ENCODE measurements around the gene SMAD6. TPM values are rescaled to one million over a fixed set of nuclear protein-coding genes. Genes with fewer than 3 reads are reported as not detected.
A peak's percentile ranks its signal among the peaks of the same experiment; 100 is the strongest.

The SMAD6 gene
- total and polyA plus RNA-seq, 2 experiments from 2014 or later: 26.6 to 35.4 TPM

DNA sequence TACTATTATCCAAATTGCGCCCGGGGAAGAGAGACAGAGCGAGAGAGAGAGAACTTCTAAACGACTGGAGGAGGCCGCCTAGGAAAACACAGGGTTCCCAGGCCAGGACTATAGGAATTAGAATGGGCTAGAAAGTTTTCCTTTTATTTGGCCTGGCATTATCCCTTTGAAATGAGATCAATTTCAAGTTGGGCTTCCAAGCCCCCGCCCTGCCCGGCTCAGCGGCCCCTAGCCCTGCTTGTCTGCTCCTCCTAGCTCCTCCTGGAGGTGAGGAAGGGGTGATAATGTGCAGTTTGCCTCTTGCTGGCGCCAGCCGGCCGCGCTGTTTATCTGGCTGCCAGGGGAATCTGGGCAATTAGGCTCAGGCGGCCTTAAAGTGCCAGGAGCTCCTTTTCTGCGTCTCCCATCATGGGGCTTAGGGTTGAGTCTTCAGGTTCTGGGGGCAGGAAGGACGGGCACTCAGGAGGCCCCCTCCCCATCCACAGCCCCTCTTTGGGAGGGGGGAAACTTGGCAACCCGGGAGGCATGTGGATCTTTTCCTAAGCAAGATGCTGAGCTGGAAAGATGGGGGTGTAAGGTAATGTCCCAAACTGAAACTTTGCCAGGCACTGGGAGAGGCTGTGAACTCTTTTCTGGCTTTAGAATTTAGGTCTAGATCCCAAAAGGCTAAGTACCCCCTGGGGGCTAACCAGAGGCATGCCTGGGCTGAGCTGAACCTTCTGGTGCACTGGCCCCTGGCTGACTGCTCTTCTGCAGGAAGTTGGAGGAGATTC is 5.5 kb downstream of the SMAD6 start:
- DNase-seq (ENCODE audit: low spot score): peak; percentile 82
- Histone ChIP-seq H2AFZ (no peak overlapping the region), H3K4me3 (no peak overlapping the region), H4K20me1 (ENCODE audit: insufficient read depth, poor library complexity, severe bottlenecking) (peaks cover 53% of the 10 kb centered on the region), H3K9me2 (replicated peaks; ENCODE audit: insufficient read depth) (no peaks in the 10 kb centered on the region), H3K27me3 (no peaks in the 10 kb centered on the region), H3K9me3 (ENCODE audit: low read depth) (no peaks in the 10 kb centered on the region), H3K4me2 (peak overlapping the region; percentile 85), H3K79me2 (peaks cover 98% of the 10 kb centered on the region), H3K27ac (peak overlapping the region; percentile 88), H3K36me3 (replicated peaks; ENCODE audit: insufficient read depth, low read depth) (no peaks in the 10 kb centered on the region), H3K4me1 (ENCODE audit: insufficient read depth) (peaks cover 52% of the 10 kb centered on the region)
- TF ChIP-seq, protein P1, sequence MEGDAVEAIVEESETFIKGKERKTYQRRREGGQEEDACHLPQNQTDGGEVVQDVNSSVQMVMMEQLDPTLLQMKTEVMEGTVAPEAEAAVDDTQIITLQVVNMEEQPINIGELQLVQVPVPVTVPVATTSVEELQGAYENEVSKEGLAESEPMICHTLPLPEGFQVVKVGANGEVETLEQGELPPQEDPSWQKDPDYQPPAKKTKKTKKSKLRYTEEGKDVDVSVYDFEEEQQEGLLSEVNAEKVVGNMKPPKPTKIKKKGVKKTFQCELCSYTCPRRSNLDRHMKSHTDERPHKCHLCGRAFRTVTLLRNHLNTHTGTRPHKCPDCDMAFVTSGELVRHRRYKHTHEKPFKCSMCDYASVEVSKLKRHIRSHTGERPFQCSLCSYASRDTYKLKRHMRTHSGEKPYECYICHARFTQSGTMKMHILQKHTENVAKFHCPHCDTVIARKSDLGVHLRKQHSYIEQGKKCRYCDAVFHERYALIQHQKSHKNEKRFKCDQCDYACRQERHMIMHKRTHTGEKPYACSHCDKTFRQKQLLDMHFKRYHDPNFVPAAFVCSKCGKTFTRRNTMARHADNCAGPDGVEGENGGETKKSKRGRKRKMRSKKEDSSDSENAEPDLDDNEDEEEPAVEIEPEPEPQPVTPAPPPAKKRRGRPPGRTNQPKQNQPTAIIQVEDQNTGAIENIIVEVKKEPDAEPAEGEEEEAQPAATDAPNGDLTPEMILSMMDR (IDR thresholded peaks at IDR 0.05; ENCODE audit: poor library complexity): peak; percentile 37
- TF ChIP-seq EZH2phosphoT487 (IDR thresholded peaks at IDR 0.05; ENCODE audit: low read depth, severe bottlenecking, unreplicated experiment): no peak
- no peak for TF ChIP-seq EZH2 (IDR thresholded peaks at IDR 0.05; ENCODE audit: borderline replicate concordance)
- 21% methylated on average over 16 of the region's 16 CpGs for WGBS (ENCODE audit: low lambda C conversion rate, missing lambda C conversion rate)

DNA sequence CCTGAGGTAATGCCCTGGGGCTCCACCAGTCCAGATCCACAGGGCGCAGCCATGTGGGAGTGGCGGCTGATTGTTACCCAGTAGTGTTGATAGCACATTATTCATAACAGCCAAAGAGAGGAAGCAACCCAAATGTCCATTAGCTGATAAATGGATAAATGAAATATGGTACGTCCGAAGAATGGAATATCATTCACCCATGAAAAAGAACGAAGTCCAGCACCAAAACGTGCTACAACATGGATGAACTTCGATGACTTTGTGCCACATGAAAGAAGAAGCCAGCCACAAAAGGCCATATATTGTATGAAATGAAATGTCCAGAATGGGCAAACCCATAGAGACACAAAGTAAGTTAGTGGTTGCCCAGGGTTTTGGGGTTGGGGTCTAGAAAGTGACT is 6.4 kb downstream of the SMAD6 start:
- no peaks in the 10 kb centered on the region for H3K27me3 ChIP-seq
- no peak for DNase-seq (ENCODE audit: low spot score)
- no peak overlapping the region for H3K4me3 ChIP-seq
- peak overlapping the region; percentile 88 for H3K27ac ChIP-seq
- H3K4me2 ChIP-seq: no peak overlapping the region
- peaks cover 52% of the 10 kb centered on the region for H3K4me1 ChIP-seq (ENCODE audit: insufficient read depth)
- no peaks in the 10 kb centered on the region for H3K9me2 ChIP-seq (replicated peaks; ENCODE audit: insufficient read depth)
- no peak overlapping the region for H2AFZ ChIP-seq
- H3K36me3 ChIP-seq (replicated peaks; ENCODE audit: insufficient read depth, low read depth): no peaks in the 10 kb centered on the region
- 97% methylated on average over 7 of the region's 7 CpGs for WGBS (ENCODE audit: low lambda C conversion rate, missing lambda C conversion rate)
- peaks cover 98% of the 10 kb centered on the region for H3K79me2 ChIP-seq
- TF ChIP-seq EZH2 (IDR thresholded peaks at IDR 0.05; ENCODE audit: borderline replicate concordance) (no peak), EZH2phosphoT487 (IDR thresholded peaks at IDR 0.05; ENCODE audit: low read depth, severe bottlenecking, unreplicated experiment) (no peak)
- TF ChIP-seq, protein P1 (IDR thresholded peaks at IDR 0.05; ENCODE audit: poor library complexity): no peak
- peaks cover 50% of the 10 kb centered on the region for H4K20me1 ChIP-seq (ENCODE audit: insufficient read depth, poor library complexity, severe bottlenecking)
- no peaks in the 10 kb centered on the region for H3K9me3 ChIP-seq (ENCODE audit: low read depth)

DNA sequence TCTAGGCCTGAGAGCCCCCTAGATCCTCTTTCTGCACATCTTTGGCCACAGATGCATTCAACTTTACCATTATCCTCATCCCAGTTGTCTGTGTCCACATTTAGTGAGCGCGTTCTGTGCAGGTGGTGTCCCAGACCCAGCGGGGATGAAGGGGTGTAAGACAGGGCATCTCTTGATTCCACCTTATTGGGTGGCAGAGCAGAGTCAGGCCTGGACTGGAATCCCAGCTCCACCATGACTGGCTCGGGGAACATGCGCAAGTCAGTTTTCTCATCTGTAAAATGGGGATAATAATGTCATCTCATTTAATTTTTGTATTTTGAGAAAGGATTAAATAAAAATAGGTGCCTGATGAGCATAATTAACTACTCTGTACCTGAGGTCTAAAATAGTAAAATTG is 7.8 kb downstream of the SMAD6 start:
- no peak overlapping the region for H3K4me3 ChIP-seq
- 95% methylated on average over 5 of the region's 5 CpGs for WGBS (ENCODE audit: low lambda C conversion rate, missing lambda C conversion rate)

More for the DNA sequence above, 7.8 kb downstream of the SMAD6 start:
- H3K36me3 ChIP-seq (replicated peaks; ENCODE audit: insufficient read depth, low read depth): no peaks in the 10 kb centered on the region
- peaks cover 61% of the 10 kb centered on the region for H3K4me1 ChIP-seq (ENCODE audit: insufficient read depth)
- no peak overlapping the region for H3K4me2 ChIP-seq
- no peaks in the 10 kb centered on the region for H3K9me2 ChIP-seq (replicated peaks; ENCODE audit: insufficient read depth)
- TF ChIP-seq, protein P1 (IDR thresholded peaks at IDR 0.05; ENCODE audit: poor library complexity): no peak
- TF ChIP-seq EZH2phosphoT487 (IDR thresholded peaks at IDR 0.05; ENCODE audit: low read depth, severe bottlenecking, unreplicated experiment) (no peak), EZH2 (IDR thresholded peaks at IDR 0.05; ENCODE audit: borderline replicate concordance) (no peak)
- no peaks in the 10 kb centered on the region for H3K27me3 ChIP-seq
- peaks cover 95% of the 10 kb centered on the region for H3K79me2 ChIP-seq
- peaks cover 38% of the 10 kb centered on the region for H4K20me1 ChIP-seq (ENCODE audit: insufficient read depth, poor library complexity, severe bottlenecking)
- no peak overlapping the region for H3K27ac ChIP-seq
- no peak overlapping the region for H2AFZ ChIP-seq
- H3K9me3 ChIP-seq (ENCODE audit: low read depth): no peaks in the 10 kb centered on the region
- DNase-seq (ENCODE audit: low spot score): no peak

Data from hepatocyte (in vitro differentiated cells).